Cardiac atrium fibroblast (primary cell): ENCODE results near the gene RNU7-1. TPM values are rescaled to one million over a fixed set of nuclear protein-coding genes. Genes with fewer than 3 reads are reported as not detected.

Source experiments
- total RNA-seq: library from RNA; depleted of rRNA; stranded (reverse); fragments of >200 nt; gene quantifications from 2 replicates; pipeline ENCODE4 v1.2.3, GENCODE V29; 2015

The RNU7-1 gene
- total RNA-seq, result not detected in 2 replicates

GRCh38 chr12:6943722-6944380 is at the start of gene RNU7-1, which contains the start of gene C12orf57:
Gene RNU7-1, plus strand, starts transcription at chr12:6943816.
Gene C12orf57, plus strand, starts transcription at chr12:6944022. Its CDS starts 100 bp downstream, at chr12:6944122.

GRCh38 chr12:6904280-6905276 is 39.0 kb upstream of the RNU7-1 start, which contains the start of gene LRRC23:
Gene LRRC23, plus strand, starts transcription at chr12:6904822. Its CDS starts 812 bp downstream, at chr12:6905634.

DNA sequence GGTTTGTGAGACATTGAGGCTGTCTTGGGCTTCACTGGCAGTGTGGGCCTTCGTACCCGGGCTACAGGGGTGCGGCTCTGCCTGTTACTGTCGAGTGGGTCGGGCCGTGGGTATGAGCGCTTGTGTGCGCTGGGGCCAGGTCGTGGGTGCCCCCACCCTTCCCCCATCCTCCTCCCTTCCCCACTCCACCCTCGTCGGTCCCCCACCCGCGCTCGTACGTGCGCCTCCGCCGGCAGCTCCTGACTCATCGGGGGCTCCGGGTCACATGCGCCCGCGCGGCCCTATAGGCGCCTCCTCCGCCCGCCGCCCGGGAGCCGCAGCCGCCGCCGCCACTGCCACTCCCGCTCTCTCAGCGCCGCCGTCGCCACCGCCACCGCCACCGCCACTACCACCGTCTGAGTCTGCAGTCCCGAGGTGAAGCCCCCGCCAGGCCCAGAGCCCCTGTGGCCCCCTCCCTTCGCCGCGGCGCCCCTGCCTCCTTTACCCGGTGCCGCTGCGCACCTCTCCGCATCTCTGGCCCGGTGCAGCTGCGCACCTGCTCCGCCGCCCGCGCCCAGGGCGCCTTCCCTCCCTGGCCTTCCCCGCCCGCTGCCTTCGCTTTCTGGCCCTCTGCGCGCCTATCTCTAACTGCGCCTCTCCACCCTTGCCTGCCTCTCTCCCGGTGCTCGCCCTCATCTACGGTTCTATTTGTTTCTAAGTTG is 29.2 kb upstream of the RNU7-1 start, which contains the start of gene ENO2:
Gene ENO2, plus strand, starts transcription at position 335 of the 701 bp plus-strand sequence. CDS start 1,253 bp downstream, outside the sequence.

DNA sequence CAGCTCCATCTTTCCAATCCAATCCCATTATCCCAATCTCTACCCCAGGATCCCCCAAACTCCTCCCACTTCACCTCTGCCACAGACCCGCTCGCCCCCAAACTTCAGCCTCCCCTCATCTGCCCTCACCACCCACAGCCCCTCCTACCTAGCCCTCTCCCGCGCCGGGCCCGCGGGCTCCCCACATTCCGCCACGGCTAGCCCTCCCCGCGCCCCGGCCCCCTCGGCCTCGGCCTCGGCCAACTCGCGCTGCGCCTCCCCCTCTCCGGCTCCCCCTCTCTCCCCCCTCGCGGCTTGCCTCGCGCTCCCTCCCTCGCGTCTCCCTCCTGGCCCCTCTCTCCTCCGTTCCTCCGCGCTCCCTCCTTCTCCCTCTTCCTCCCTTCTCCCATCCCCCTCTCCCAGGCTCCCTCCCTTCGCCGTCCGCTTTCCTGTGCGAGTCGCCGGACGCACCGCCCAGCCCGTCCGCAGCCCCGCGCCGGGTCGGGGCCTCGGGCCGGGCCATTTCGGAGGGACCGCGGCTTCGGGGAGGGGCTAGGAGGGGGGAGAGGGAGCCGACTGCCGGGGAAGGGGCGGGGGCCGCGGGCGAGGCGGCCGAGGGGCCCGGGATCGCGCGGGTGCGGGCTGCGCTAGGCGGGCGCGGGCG is 16.1 kb upstream of the RNU7-1 start, which contains the start of gene ATN1:
Gene ATN1, plus strand, starts transcription at position 581 of the 643 bp plus-strand sequence. CDS start 6,043 bp downstream, outside the sequence.

GRCh38 chr12:6950811-6951540 is 7.4 kb downstream of the RNU7-1 start, which contains the start of gene PTPN6:
Gene PTPN6, plus strand, starts transcription at chr12:6951356. Its CDS starts 157 bp downstream, at chr12:6951513.

Other genes starting within 250 kb of the RNU7-1 start
- not detected in 2 replicates for gene PIANP, start 243.0 kb upstream of the RNU7-1 start, total RNA-seq
- 85.7 and 96.7 TPM in 2 replicates for gene COPS7A, start 219.8 kb upstream of the RNU7-1 start, total RNA-seq
- gene MLF2, start 190.7 kb upstream of the RNU7-1 start, total RNA-seq, result 194 and 295 TPM in 2 replicates
- 162 and 171 TPM in 2 replicates for gene PTMS, start 177.5 kb upstream of the RNU7-1 start, total RNA-seq
- 0.16 TPM in 1 of 2 replicates, not detected in the other for gene LAG3, start 171.3 kb upstream of the RNU7-1 start, total RNA-seq
- gene CD4, start 154.3 kb upstream of the RNU7-1 start, total RNA-seq, result 2.6 and 2.9 TPM in 2 replicates
- gene GPR162, start 122.0 kb upstream of the RNU7-1 start, total RNA-seq, result 2.6 and 7.0 TPM in 2 replicates
- 33.7 and 53.1 TPM in 2 replicates for gene P3H3, start 115.4 kb upstream of the RNU7-1 start, total RNA-seq
- 2.5 TPM in 1 of 2 replicates, not detected in the other for gene GNB3, start 102.9 kb upstream of the RNU7-1 start, total RNA-seq
- gene CDCA3, start 92.5 kb upstream of the RNU7-1 start, total RNA-seq, result 8.3 and 16.2 TPM in 2 replicates
- 48.9 and 59.5 TPM in 2 replicates for gene USP5, start 91.7 kb upstream of the RNU7-1 start, total RNA-seq
- 2,290 and 2,319 TPM in 2 replicates for gene TPI1, start 76.3 kb upstream of the RNU7-1 start, total RNA-seq
- 2.4 and 3.8 TPM in 2 replicates for gene SPSB2, start 70.5 kb upstream of the RNU7-1 start, total RNA-seq
- 7.2 and 8.1 TPM in 2 replicates for gene LRRC23, start 39.0 kb upstream of the RNU7-1 start, total RNA-seq
- 35.2 and 59.6 TPM in 2 replicates for gene ENO2, start 29.2 kb upstream of the RNU7-1 start, total RNA-seq
- gene ATN1, start 15.9 kb upstream of the RNU7-1 start, total RNA-seq, result 11.5 and 19.7 TPM in 2 replicates
- 260 and 364 TPM in 2 replicates for gene C12orf57, start 206 bp downstream of the RNU7-1 start, total RNA-seq
- under 0.01 TPM in 1 of 2 replicates, not detected in the other for gene PTPN6, start 7.5 kb downstream of the RNU7-1 start, total RNA-seq
- gene PHB2, start 26.8 kb downstream of the RNU7-1 start, total RNA-seq, result 224 and 241 TPM in 2 replicates
- 20.4 and 34.0 TPM in 2 replicates for gene EMG1, start 27.1 kb downstream of the RNU7-1 start, total RNA-seq
- 26.4 and 29.3 TPM in 2 replicates for gene LPCAT3, start 74.7 kb downstream of the RNU7-1 start, total RNA-seq
- gene C1S, start 116.9 kb downstream of the RNU7-1 start, total RNA-seq, result 143 and 352 TPM in 2 replicates
- 266 and 542 TPM in 2 replicates for gene C1R, start 148.6 kb downstream of the RNU7-1 start, total RNA-seq
- 37.0 and 126 TPM in 2 replicates for gene C1RL, start 165.4 kb downstream of the RNU7-1 start, total RNA-seq
- not detected in 2 replicates for gene RBP5, start 185.1 kb downstream of the RNU7-1 start, total RNA-seq
- 6.1 and 13.1 TPM in 2 replicates for gene CLSTN3, start 186.6 kb downstream of the RNU7-1 start, total RNA-seq
- gene PEX5, start 245.9 kb downstream of the RNU7-1 start, total RNA-seq, result 13.2 and 27.9 TPM in 2 replicates